Activated naive CD8-positive, alpha-beta T cell treated with anti-CD3 and anti-CD28 coated beads, Interleukin-2, amount 10 ng/mL, durations not matched to agents 7 days and 5 days (primary cell): ENCODE data around the gene SYT9. TPM values are rescaled to one million over a fixed set of nuclear protein-coding genes. Genes with fewer than 3 reads are reported as not detected.

ENCODE experiments used
- ATAC-seq: fragments of 150-1000 bp; cut with Tn5 transposase; one replicate; pipeline ENCODE4 v1.10.0; 2021; ENCODE audit warnings: low read depth, moderate library complexity
- POLR2A ChIA-PET: fragments of 350-600 bp; sonication (Branson Sonifier 250); formaldehyde crosslinking; loops from one replicate; lab custom pipeline; 2021; ENCODE audit warnings: antibody characterized with exemption; lab: Charles Lee
- DNase-seq: peaks from one replicate; pipeline ENCODE4 v3.0.0; 2021
- H3K27ac Mint-ChIP-seq: one replicate; pipeline ENCODE4 v1.8.0; 2022; ENCODE audit warnings: mild to moderate bottlenecking, mixed read lengths
- H3K27me3 Mint-ChIP-seq: one replicate; pipeline ENCODE4 v1.8.0; 2022; ENCODE audit warnings: mild to moderate bottlenecking, moderate library complexity, mixed read lengths
- H3K36me3 Mint-ChIP-seq: one replicate; pipeline ENCODE4 v1.8.0; 2021; ENCODE audit warnings: mild to moderate bottlenecking, mixed read lengths
- H3K4me1 Mint-ChIP-seq: one replicate; pipeline ENCODE4 v1.8.0; 2021; ENCODE audit warnings: mixed read lengths
- H3K4me3 Mint-ChIP-seq: one replicate; pipeline ENCODE4 v1.8.0; 2022; ENCODE audit warnings: mild to moderate bottlenecking, moderate library complexity, mixed read lengths
- H3K9me3 Mint-ChIP-seq: one replicate; pipeline ENCODE4 v1.8.0; 2021; ENCODE audit warnings: mixed read lengths
- total RNA-seq, 2 experiments: library from RNA; stranded (reverse); gene quantifications; one replicate each; pipeline ENCODE4 v1.2.3, GENCODE V29; 2021

SYT9 gene
- total RNA-seq, 2 experiments from 2014 or later, result not detected

GRCh38 chr11:7451952-7452494 lies 200.3 kb downstream of the SYT9 start:
- no peaks in the 10 kb centered on the region for H3K27me3 Mint-ChIP-seq
- no peak for DNase-seq
- POLR2A ChIA-PET, result no interaction called here
- no peaks in the 10 kb centered on the region for H3K9me3 Mint-ChIP-seq
- no peaks in the 10 kb centered on the region for H3K36me3 Mint-ChIP-seq
- no peak overlapping the region for H3K4me3 Mint-ChIP-seq
- no peak overlapping the region for H3K27ac Mint-ChIP-seq
- ATAC-seq, result no peak
- no peaks in the 10 kb centered on the region for H3K4me1 Mint-ChIP-seq

- Mint-ChIP-seq H3K9me3 (no peaks in the 10 kb centered on the region), H3K4me1 (no peaks in the 10 kb centered on the region), H3K4me3 (no peak overlapping the region), H3K27me3 (no peaks in the 10 kb centered on the region), H3K36me3 (no peaks in the 10 kb centered on the region), H3K27ac (no peak overlapping the region)
- POLR2A ChIA-PET, result no interaction called here
- DNase-seq, result no peak
- ATAC-seq, result no peak
Observed at GRCh38 chr11:7454854-7455253, 203.2 kb downstream of the SYT9 start.

GRCh38 chr11:7457211-7457610 lies 205.5 kb downstream of the SYT9 start:
- Mint-ChIP-seq H3K27me3 (no peaks in the 10 kb centered on the region), H3K27ac (no peak overlapping the region), H3K4me1 (no peaks in the 10 kb centered on the region), H3K4me3 (no peak overlapping the region), H3K36me3 (no peaks in the 10 kb centered on the region), H3K9me3 (no peaks in the 10 kb centered on the region)
- POLR2A ChIA-PET, result no interaction called here
- ATAC-seq (no peak), DNase-seq (no peak)

GRCh38 chr11:7462706-7463105 lies 211.0 kb downstream of the SYT9 start:
- Mint-ChIP-seq H3K27me3 (no peaks in the 10 kb centered on the region), H3K4me3 (no peak overlapping the region), H3K36me3 (no peaks in the 10 kb centered on the region), H3K9me3 (no peaks in the 10 kb centered on the region), H3K27ac (no peak overlapping the region), H3K4me1 (no peaks in the 10 kb centered on the region)
- POLR2A ChIA-PET, result no interaction called here
- ATAC-seq, result no peak
- no peak for DNase-seq

GRCh38 chr11:7467652-7468051 lies 215.9 kb downstream of the SYT9 start:
- Mint-ChIP-seq H3K9me3 (no peaks in the 10 kb centered on the region), H3K27me3 (no peaks in the 10 kb centered on the region), H3K4me3 (no peak overlapping the region), H3K4me1 (no peaks in the 10 kb centered on the region), H3K36me3 (no peaks in the 10 kb centered on the region), H3K27ac (no peak overlapping the region)
- ATAC-seq, result no peak
- POLR2A ChIA-PET, result no interaction called here
- no peak for DNase-seq

GRCh38 chr11:7469351-7469865 lies 217.7 kb downstream of the SYT9 start:
- POLR2A ChIA-PET, result no interaction called here
- no peak for ATAC-seq
- Mint-ChIP-seq H3K4me1 (no peaks in the 10 kb centered on the region), H3K9me3 (no peaks in the 10 kb centered on the region), H3K36me3 (no peaks in the 10 kb centered on the region), H3K27ac (no peak overlapping the region), H3K27me3 (no peaks in the 10 kb centered on the region), H3K4me3 (no peak overlapping the region)
- DNase-seq, result no peak

GRCh38 chr11:7471071-7471470 lies 219.4 kb downstream of the SYT9 start:
- no peaks in the 10 kb centered on the region for H3K36me3 Mint-ChIP-seq
- ATAC-seq (no peak), DNase-seq (no peak)
- no peak overlapping the region for H3K27ac Mint-ChIP-seq
- no peaks in the 10 kb centered on the region for H3K9me3 Mint-ChIP-seq
- H3K4me3 Mint-ChIP-seq, result no peak overlapping the region
- peaks cover under 1% of the 10 kb centered on the region for H3K27me3 Mint-ChIP-seq
- no peaks in the 10 kb centered on the region for H3K4me1 Mint-ChIP-seq
- POLR2A ChIA-PET, result no interaction called here

GRCh38 chr11:7473717-7474116 lies 222.0 kb downstream of the SYT9 start:
- H3K27ac Mint-ChIP-seq, result no peak overlapping the region

GRCh38 chr11:7480113-7480512 lies 228.4 kb downstream of the SYT9 start:
- DNase-seq (no peak), ATAC-seq (no peak)
- POLR2A ChIA-PET, result no interaction called here
- Mint-ChIP-seq H3K9me3 (no peaks in the 10 kb centered on the region), H3K27me3 (peaks cover 2% of the 10 kb centered on the region), H3K36me3 (no peaks in the 10 kb centered on the region), H3K4me1 (no peaks in the 10 kb centered on the region), H3K4me3 (no peak overlapping the region), H3K27ac (no peak overlapping the region)

More at GRCh38 chr11:7473717-7474116, 222.0 kb downstream of the SYT9 start:
- Mint-ChIP-seq H3K9me3 (no peaks in the 10 kb centered on the region), H3K36me3 (no peaks in the 10 kb centered on the region), H3K4me3 (no peak overlapping the region), H3K4me1 (no peaks in the 10 kb centered on the region), H3K27me3 (peaks cover 2% of the 10 kb centered on the region)
- no peak for ATAC-seq
- DNase-seq, result no peak
- POLR2A ChIA-PET, result no interaction called here

GRCh38 chr11:7484131-7484530 lies 232.4 kb downstream of the SYT9 start:
- no peaks in the 10 kb centered on the region for H3K4me1 Mint-ChIP-seq

GRCh38 chr11:7484645-7485044 lies 232.9 kb downstream of the SYT9 start:
- Mint-ChIP-seq H3K27me3 (no peaks in the 10 kb centered on the region), H3K36me3 (no peaks in the 10 kb centered on the region), H3K4me1 (no peaks in the 10 kb centered on the region), H3K9me3 (no peaks in the 10 kb centered on the region), H3K27ac (no peak overlapping the region), H3K4me3 (no peak overlapping the region)
- no peak for ATAC-seq
- POLR2A ChIA-PET, result no interaction called here
- DNase-seq, result no peak

More at GRCh38 chr11:7484131-7484530, 232.4 kb downstream of the SYT9 start:
- Mint-ChIP-seq H3K27me3 (no peaks in the 10 kb centered on the region), H3K27ac (no peak overlapping the region), H3K36me3 (no peaks in the 10 kb centered on the region), H3K9me3 (no peaks in the 10 kb centered on the region), H3K4me3 (no peak overlapping the region)
- POLR2A ChIA-PET, result no interaction called here
- ATAC-seq, result no peak
- no peak for DNase-seq

- POLR2A ChIA-PET, result no interaction called here
- H3K4me3 Mint-ChIP-seq, result no peak within 1 kb of the TSS
- no peaks in the 10 kb centered on the region for H3K9me3 Mint-ChIP-seq
- H3K4me1 Mint-ChIP-seq, result no peaks in the 10 kb centered on the region
- DNase-seq, result no peak
- H3K36me3 Mint-ChIP-seq, result no peaks in the 10 kb centered on the region
- no peak for ATAC-seq
- H3K27ac Mint-ChIP-seq, result no peak within 1 kb of the TSS
- H3K27me3 Mint-ChIP-seq, result no peaks in the 10 kb centered on the region
Observed at GRCh38 chr11:7485186-7486097, 233.7 kb downstream of the SYT9 start, which contains the start of gene OLFML1. Gene OLFML1 (plus strand): TSS chr11:7485506. CDS start chr11:7485876, 370 bp downstream.

GRCh38 chr11:7486098-7486780 lies 234.5 kb downstream of the SYT9 start:
- peaks cover 3% of the 10 kb centered on the region for H3K27me3 Mint-ChIP-seq
- DNase-seq, result no peak
- no peak overlapping the region for H3K27ac Mint-ChIP-seq
- no peak for ATAC-seq
- no peaks in the 10 kb centered on the region for H3K4me1 Mint-ChIP-seq
- no peaks in the 10 kb centered on the region for H3K36me3 Mint-ChIP-seq
- POLR2A ChIA-PET, result no interaction called here
- H3K9me3 Mint-ChIP-seq, result no peaks in the 10 kb centered on the region
- no peak overlapping the region for H3K4me3 Mint-ChIP-seq
